ENCODE data around the gene ENDOV.

Gene ENDOV

DNA sequence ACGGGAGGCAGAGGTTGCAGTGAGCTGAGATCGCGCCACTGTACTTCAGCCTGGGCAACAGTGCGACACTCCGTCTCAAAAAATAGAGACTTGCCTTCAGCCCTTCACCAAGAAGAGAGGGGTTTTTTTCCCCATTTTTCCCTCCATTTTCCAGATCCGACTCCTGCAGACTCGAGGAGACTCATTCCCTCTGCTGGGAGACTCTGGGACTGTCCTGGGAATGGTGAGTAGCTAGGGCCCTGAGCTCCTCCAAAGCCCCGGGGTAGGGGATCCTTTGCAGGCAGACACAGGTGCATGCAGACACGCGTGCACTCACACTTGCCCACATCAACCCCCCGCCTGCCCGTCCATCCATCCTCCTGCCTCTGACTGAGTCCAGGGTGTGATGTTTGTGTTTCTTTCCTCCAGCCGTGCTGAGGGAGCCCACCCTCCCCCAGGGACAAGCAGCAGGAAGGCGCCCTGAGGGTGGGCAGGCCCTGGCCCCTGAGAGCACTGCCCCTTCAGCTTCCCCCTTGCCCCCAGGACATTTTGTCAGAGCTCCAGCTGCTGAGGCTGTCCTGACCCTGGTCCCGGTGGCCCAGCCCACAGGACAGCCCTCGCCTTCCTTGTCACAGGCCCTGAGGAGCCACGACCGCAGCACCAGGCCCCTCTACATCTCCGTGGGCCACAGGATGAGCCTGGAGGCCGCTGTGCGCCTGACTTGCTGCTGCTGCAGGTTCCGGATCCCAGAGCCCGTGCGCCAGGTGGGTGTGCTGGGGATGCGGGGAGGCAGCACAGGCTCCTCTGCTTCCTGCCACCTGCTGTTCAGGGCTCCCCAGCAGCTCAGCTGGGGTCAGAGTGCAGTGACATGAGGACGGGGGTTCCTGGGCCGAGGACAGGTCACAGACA, 10.2 kb downstream of the ENDOV start:
- no peaks in the 10 kb centered on the region for H3K36me3 ChIP-seq (ENCODE audit: insufficient read depth, low read length)
- no peak overlapping the region for H3K4me2 ChIP-seq (ENCODE audit: insufficient read depth, low read length)
- no peak for TF ChIP-seq EZH2 (IDR thresholded peaks at IDR 0.05; ENCODE audit: borderline replicate concordance, low read depth, low read length, severe bottlenecking)
- TF ChIP-seq, protein P1, sequence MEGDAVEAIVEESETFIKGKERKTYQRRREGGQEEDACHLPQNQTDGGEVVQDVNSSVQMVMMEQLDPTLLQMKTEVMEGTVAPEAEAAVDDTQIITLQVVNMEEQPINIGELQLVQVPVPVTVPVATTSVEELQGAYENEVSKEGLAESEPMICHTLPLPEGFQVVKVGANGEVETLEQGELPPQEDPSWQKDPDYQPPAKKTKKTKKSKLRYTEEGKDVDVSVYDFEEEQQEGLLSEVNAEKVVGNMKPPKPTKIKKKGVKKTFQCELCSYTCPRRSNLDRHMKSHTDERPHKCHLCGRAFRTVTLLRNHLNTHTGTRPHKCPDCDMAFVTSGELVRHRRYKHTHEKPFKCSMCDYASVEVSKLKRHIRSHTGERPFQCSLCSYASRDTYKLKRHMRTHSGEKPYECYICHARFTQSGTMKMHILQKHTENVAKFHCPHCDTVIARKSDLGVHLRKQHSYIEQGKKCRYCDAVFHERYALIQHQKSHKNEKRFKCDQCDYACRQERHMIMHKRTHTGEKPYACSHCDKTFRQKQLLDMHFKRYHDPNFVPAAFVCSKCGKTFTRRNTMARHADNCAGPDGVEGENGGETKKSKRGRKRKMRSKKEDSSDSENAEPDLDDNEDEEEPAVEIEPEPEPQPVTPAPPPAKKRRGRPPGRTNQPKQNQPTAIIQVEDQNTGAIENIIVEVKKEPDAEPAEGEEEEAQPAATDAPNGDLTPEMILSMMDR (IDR thresholded peaks at IDR 0.05; ENCODE audit: borderline replicate concordance, extremely low read depth, low read length, poor library complexity, severe bottlenecking), result no peak
- H3K9ac ChIP-seq (ENCODE audit: low read depth, low read length), result no peak overlapping the region
- ATAC-seq (ENCODE audit: insufficient read depth, low read depth) (no peak), DNase-seq (no peak)
- no peaks in the 10 kb centered on the region for H3K79me2 ChIP-seq (ENCODE audit: insufficient read depth, low read length)
- H3K27ac ChIP-seq (ENCODE audit: low read length), result no peak overlapping the region
- H3K4me3 ChIP-seq (ENCODE audit: low read depth in 1 of 2, low read length in 2 of 2), result no peak overlapping the region
- H3K9me3 ChIP-seq (ENCODE audit: insufficient read depth, low read length, severe bottlenecking), result no peaks in the 10 kb centered on the region
- peaks cover 7% of the 10 kb centered on the region for H3K4me1 ChIP-seq (ENCODE audit: insufficient read depth, low read length)
- no peak overlapping the region for H2AFZ ChIP-seq (ENCODE audit: low read depth, low read length)
- no peaks in the 10 kb centered on the region for H3K27me3 ChIP-seq (ENCODE audit: insufficient read depth, low read length, poor library complexity)
- H4K20me1 ChIP-seq (ENCODE audit: insufficient read depth, low read length), result peaks cover 9% of the 10 kb centered on the region; the same call in 1 of the 2 replicates

GRCh38 chr17:80425835-80426426, 11.0 kb downstream of the ENDOV start:
- Histone ChIP-seq H3K79me2 (ENCODE audit: insufficient read depth, low read length) (no peaks in the 10 kb centered on the region), H3K4me3 (ENCODE audit: low read depth in 1 of 2, low read length in 2 of 2) (no peak overlapping the region), H4K20me1 (ENCODE audit: insufficient read depth, low read length) (peaks cover 4% of the 10 kb centered on the region; the same call in 1 of the 2 replicates), H3K9ac (ENCODE audit: low read depth, low read length) (no peak overlapping the region), H2AFZ (ENCODE audit: low read depth, low read length) (no peak overlapping the region), H3K9me3 (ENCODE audit: insufficient read depth, low read length, severe bottlenecking) (no peaks in the 10 kb centered on the region), H3K27me3 (ENCODE audit: insufficient read depth, low read length, poor library complexity) (no peaks in the 10 kb centered on the region), H3K27ac (ENCODE audit: low read length) (no peak overlapping the region), H3K4me1 (ENCODE audit: insufficient read depth, low read length) (peaks cover 7% of the 10 kb centered on the region), H3K4me2 (ENCODE audit: insufficient read depth, low read length) (no peak overlapping the region), H3K36me3 (ENCODE audit: insufficient read depth, low read length) (no peaks in the 10 kb centered on the region)
- TF ChIP-seq, protein P1 (IDR thresholded peaks at IDR 0.05; ENCODE audit: borderline replicate concordance, extremely low read depth, low read length, poor library complexity, severe bottlenecking), result no peak
- TF ChIP-seq EZH2 (IDR thresholded peaks at IDR 0.05; ENCODE audit: borderline replicate concordance, low read depth, low read length, severe bottlenecking), result no peak
- no peak for ATAC-seq (ENCODE audit: insufficient read depth, low read depth)
- DNase-seq, result no peak

GRCh38 chr17:80426671-80427326, 11.8 kb downstream of the ENDOV start:
- no peaks in the 10 kb centered on the region for H3K79me2 ChIP-seq (ENCODE audit: insufficient read depth, low read length)
- H3K9me3 ChIP-seq (ENCODE audit: insufficient read depth, low read length, severe bottlenecking), result no peaks in the 10 kb centered on the region
- no peaks in the 10 kb centered on the region for H3K27me3 ChIP-seq (ENCODE audit: insufficient read depth, low read length, poor library complexity)
- H3K27ac ChIP-seq (ENCODE audit: low read length), result 0 out of 2 replicates have a peak overlapping the region, but pooled peaks have one; percentile 26
- no peak for TF ChIP-seq EZH2 (IDR thresholded peaks at IDR 0.05; ENCODE audit: borderline replicate concordance, low read depth, low read length, severe bottlenecking)
- TF ChIP-seq, protein P1 (IDR thresholded peaks at IDR 0.05; ENCODE audit: borderline replicate concordance, extremely low read depth, low read length, poor library complexity, severe bottlenecking), result peak; percentile 99
- peaks cover 7% of the 10 kb centered on the region for H3K4me1 ChIP-seq (ENCODE audit: insufficient read depth, low read length)
- H3K36me3 ChIP-seq (ENCODE audit: insufficient read depth, low read length), result no peaks in the 10 kb centered on the region
- DNase-seq, result peak; percentile 82
- ATAC-seq (ENCODE audit: insufficient read depth, low read depth), result peak; percentile 98
- no peaks in the 10 kb centered on the region for H4K20me1 ChIP-seq (ENCODE audit: insufficient read depth, low read length)
- H3K4me3 ChIP-seq (ENCODE audit: low read depth in 1 of 2, low read length in 2 of 2), result no peak overlapping the region
- 0 out of 2 replicates have a peak overlapping the region, but pooled peaks have one; percentile 18 for H3K4me2 ChIP-seq (ENCODE audit: insufficient read depth, low read length)
- peak overlapping the region; percentile 52; the same call in 1 of the 2 replicates for H2AFZ ChIP-seq (ENCODE audit: low read depth, low read length)
- peak overlapping the region; percentile 25; the same call in 1 of the 2 replicates for H3K9ac ChIP-seq (ENCODE audit: low read depth, low read length)

All from DND-41 (cell line).